8988T (cell line): ENCODE data around the gene CREB5.

Experiments
- DNase-seq: peaks from one replicate; pipeline ENCODE4 v3.0.0; 2011

CREB5 gene

GRCh38 chr7:28481091-28481926 lies 69.0 kb downstream of the CREB5 start:
- DNase-seq = no peak

GRCh38 chr7:28483112-28483511 lies 70.8 kb downstream of the CREB5 start:
- DNase-seq = no peak

- no peak for DNase-seq
These were observed 71.7 kb downstream of the CREB5 start for GRCh38 chr7:28483908-28484605.

- no peak for DNase-seq
These were observed 72.3 kb downstream of the CREB5 start for GRCh38 chr7:28484606-28484935.

- no peak for DNase-seq
These were observed 75.2 kb downstream of the CREB5 start for GRCh38 chr7:28487487-28487886.

DNA sequence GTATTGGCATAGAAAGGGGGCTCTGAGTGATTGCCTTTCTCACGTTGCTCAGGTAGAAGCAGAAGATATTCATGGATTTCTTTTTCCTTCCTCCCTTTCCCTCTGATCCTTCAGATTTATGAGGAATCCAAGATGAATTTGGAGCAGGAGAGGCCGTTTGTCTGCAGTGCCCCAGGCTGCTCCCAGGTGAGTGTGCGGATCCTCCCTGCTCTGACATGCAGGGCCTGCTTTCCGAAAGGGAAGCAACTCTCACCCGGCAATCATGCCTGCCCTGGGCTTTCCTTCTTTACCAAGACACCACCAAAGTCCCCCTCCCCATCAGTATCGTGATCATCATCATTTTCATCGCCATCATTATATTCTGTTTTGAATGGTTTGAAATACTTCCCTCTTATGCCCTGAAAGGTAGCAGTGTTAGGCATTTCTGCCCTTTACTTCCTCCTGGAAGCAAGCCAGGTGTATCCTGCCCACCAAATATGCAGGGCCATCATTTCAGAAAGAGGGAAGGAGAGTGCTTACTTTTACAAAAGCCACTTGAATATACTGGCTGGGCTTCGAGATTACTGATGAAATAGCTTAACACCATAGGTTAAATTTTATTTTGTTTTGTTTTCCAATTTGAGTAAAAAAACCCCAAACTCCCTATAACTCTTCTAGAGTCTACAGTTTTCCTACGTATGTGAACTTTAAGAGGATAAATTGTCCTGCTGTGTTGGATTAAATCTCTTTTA lies 75.9 kb downstream of the CREB5 start:
- no peak for DNase-seq

GRCh38 chr7:28490831-28491230 lies 78.5 kb downstream of the CREB5 start:
- no peak for DNase-seq

- DNase-seq = no peak
These were observed 81.2 kb downstream of the CREB5 start for GRCh38 chr7:28493477-28493876.

DNA sequence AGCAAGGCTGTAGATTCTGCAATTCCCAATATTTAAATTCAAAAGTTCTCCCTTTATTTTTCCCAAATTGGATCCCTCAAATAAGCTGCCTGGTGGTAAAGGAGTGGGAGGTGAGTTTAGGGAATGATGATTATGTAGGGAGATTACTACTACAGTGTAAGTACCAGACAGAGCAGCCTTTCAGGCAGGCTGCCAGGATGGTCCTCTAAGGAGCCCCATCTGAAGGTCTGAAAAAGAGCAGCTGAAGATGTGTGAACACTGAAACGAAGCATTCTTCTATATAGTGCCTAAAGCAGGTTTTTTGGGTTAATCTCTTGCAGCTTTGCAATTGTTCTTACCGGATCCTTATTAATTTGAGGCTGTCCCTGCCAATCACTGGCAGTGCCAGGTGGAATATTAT lies 84.7 kb downstream of the CREB5 start:
- no peak for DNase-seq

DNA sequence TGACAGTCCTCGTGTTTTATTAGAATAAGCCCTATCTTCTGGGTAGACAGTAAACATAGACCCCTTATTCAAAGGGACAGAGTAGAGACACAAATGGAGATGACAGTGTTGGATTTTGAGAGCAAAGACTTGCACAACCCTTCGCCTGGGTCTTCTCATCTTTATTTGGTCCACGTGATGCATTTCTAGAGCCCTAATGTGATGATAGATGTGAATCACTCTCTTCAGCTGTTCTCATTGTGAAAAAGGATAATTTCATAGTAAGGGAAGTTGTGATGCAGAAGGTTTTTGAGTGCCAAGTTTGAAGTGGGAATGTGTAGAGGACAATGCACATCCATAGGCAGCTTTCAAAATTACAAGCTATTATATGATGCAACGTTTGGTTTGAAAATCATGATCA lies 86.3 kb downstream of the CREB5 start:
- DNase-seq = no peak

- DNase-seq = no peak
These were observed 87.8 kb downstream of the CREB5 start for GRCh38 chr7:28500138-28500537.

DNA sequence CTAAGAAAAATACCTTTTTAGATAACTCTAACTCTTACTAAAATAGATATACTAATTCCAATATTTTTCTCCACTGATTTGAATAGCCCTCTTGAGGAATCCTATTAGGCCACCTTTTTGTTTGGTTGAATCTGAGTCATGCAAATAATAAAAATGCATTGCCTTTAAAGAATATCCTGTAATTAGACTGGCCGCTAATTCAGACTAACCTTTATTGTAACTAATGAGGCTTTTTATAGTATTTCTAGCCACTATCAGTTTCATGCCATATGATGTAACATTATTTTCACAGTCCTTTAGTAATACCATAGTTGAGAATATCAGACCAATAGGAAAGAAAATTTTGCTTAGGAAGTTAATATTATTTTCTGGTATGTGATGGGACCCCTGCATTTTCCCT lies 90.1 kb downstream of the CREB5 start:
- DNase-seq = no peak

- DNase-seq = no peak
These were observed 91.1 kb downstream of the CREB5 start for GRCh38 chr7:28503396-28503795.

DNA sequence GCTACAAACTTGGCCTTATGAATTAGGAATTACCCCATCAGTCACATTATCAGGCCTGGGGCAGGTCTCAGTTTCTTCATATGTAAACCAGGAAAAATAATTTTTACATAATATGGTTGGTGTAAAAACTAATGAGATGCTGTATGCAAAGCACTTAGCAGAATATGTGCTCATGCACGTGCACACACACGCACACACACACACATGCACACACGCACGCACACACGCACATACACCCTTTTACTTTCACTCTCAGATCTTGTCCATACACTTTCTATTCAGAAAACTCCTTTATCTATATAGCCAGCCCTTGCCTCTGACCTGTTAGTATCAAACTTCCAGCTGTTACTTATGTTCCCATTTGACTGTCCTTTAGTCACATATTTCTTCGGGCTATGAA lies 92.7 kb downstream of the CREB5 start:
- DNase-seq = no peak

- DNase-seq = no peak
These were observed 93.5 kb downstream of the CREB5 start for GRCh38 chr7:28505867-28506266.

DNA sequence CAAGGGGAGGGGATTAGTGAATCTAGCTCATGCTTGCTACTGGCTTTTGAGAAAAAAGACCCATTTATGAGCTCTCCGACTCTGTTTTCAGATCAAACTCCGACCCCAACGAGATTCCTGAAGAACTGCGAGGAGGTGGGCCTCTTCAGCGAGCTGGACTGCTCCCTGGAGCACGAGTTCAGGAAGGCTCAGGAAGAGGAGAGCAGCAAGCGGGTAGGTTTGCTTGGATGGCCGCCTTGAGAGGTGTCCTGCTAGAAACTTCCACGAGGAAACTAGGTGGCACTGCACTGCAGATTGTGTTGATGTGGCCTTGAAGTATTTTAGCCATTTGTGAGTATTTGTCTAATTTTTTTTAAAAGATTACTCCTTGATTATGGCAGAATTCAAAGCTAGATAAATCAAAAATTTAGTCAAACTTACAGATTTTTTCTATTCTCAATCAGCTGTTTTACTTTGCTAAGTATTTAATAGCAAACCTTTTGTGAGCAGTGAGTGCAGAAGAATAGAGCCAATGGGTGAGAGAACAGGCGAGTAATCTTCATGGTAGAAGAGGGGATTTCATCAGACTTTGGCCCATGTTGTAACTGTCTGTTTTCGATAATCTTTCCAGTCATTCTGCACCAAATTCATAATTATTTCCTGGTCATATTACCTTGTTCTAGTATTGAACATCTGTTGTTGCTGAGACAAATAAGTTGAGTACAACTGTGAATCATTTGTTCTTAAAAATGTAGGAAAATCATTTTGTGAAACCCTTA lies 95.4 kb downstream of the CREB5 start:
- no peak for DNase-seq

DNA sequence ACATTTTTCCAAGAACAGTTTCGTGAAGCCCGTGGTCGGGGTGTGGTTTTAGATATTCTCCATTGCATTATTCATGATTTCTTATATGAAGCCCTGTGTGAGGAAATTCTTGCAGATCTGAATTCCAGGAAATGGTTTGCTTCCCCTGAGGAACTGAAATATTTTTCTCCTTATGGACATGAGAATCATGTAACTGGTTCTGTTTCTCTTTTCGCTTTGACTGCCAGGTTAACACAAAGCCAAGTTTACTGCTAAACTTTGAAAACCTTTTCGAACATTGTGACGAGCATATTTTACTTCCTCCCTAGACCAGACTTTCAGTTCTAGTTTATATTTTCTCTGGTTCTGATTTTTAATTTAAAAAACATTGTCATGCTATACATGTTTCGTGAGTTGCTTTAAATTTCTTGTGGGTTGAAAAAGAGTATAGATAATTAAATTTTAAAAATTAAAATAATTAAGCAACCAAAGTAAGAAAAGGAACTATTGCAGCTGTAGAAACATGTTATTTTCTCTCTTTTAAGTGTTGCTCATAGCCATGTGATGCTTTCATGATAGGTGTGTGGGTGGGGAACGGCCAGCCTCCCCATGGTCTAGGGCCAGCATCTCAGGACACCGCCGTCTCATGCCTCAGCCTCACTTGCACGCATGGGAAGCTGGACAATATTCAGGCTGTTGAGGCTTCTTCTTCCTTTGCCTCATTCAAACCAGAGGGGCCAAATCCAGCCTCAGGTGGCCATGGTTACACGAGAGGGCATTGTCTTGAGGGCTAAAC lies 97.1 kb downstream of the CREB5 start:
- no peak for DNase-seq

- DNase-seq = no peak
These were observed 97.7 kb downstream of the CREB5 start for GRCh38 chr7:28510026-28510369.

- no peak for DNase-seq
These were observed 100.5 kb downstream of the CREB5 start for GRCh38 chr7:28512668-28513440.

DNA sequence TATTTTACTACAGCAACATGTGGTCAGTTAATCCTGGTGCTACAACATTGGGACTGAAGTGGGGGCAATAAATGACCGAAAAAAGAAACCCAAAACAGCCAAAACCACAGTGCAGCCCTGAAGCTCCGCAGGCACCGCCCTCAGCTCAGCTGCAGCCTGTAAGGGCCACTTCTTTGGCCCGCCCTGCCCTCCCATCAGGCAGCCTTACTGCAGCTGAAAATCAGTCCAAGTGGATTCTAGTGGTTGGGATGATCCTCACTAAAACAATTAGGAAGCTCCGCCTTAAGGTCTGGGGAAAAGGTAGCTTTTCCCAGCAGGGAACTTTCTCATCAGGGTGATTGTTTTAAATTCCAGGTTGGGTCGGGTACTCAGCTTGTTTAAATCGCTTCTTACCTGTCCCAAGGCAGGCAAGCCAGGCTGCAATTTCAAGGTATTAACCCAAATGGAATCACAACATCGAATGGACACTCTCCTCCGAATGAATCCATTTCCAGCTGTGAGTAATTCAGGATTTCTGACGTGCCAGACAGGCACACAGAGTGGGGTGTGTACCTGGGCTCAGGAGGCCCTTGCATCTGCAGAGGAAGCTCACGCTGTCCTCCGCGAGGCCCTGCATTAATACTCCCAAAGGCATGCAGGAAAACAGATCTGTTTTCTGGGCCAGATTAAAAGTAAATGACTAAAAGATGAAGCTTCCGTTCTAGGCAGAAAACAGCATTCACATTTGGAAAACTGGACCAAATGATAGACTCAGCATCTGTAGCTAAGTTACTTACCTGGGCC lies 104.3 kb downstream of the CREB5 start:
- DNase-seq = no peak

GRCh38 chr7:28517206-28517605 lies 104.9 kb downstream of the CREB5 start:
- no peak for DNase-seq
